ENCODE results near the gene TRIM9.
"Not testable (repeated sequence)": the region's sequence is repeated elsewhere in the genome, so short reads cannot be mapped to it uniquely, and the experiment has no call there.

The TRIM9 gene

DNA sequence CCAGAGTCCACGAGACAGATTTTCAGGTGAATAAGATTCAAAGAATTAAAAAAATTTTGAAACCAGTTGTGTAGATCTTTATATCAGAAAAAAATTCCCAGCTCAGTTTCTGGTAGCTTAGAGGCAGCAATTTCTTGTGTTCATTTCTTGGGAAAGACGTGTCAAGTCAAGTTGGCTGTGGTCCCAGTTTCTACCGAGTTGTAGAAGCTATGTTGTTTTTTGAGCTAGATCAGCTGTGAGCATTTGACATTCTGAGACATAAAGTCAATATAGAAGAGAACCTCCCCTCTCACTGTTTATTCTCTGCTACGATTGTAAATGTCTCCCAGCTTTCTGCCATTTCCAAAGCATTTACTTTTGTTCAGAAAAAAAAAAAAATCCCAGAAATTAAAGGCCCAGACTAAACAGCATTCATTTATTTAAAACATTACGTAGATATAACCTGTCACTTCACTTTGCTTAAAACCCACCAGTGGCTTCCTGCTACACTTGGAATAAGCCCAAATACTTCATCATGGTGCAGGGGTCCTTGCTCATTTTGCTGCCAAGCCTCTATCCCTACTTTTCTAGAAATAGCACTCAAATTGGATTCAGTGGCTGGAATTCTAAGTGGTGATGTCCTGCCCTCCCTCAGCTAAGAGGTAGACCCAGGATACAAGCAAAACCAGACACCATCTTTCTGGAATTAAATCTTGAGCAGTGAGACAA is 130.1 kb downstream of the TRIM9 start:
- no peak for DNase-seq (ENCODE audit: low read depth in 3 of 3)

DNA sequence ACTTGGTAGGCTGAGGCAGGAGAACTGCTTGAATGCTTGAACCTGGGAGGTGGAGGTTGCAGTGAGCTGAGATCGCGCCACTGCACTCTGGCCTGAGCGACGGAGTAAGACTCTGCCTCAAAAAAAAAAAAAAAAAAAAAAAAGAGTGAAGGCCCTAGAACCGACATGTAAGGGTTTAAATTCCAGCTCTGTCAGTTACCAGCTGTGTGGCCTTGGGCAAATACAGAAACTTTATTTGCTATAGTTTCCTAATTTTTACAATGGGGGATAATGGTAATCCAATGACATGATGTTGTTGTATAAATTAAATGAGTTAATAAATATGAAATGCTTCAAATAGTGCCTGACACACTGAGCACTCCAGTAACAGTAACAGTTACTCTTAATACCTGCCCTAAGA is 131.0 kb downstream of the TRIM9 start:
- no peak for DNase-seq (ENCODE audit: low read depth in 3 of 3)

GRCh38 chr14:50961605-50962221 is 133.2 kb downstream of the TRIM9 start:
- no peak for DNase-seq (ENCODE audit: low read depth in 3 of 3)

DNA sequence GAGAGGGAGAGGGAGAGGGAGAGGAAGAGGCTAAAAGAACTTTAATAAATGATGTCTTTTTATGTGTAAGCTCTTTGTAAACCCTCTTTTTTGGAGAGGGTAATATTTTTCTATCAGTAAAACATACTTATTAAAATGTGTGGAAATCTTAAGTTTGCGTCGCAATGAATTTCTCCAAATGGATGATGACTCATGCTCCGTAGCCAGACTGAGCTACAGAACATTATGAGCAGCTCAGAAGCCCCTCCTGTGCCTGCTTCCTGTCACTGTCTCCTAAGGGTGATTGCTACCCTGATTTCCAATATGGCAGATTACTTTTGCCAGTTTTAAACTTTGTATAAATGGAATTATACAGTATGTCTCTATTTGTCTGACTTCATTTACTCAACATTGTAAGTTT is 137.6 kb downstream of the TRIM9 start:
- no peak for DNase-seq (ENCODE audit: low read depth in 3 of 3)

DNA sequence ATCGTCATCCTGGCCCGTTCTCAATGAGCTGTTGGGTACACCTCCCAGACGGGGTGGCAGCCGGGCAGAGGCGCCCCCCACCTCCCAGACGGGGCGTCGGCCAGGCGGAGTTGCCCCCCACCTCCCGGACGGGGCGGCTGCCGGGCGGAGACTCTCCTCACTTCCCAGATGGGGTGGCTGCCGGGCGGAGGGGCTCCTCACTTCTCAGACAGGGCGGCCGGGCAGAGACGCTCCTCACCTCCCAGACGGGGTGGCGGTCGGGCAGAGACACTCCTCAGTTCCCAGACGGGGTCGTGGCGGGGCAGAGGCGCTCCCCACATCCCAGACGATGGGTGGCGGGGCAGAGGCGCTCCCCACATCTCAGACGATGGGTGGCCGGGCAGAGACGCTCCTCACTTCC is 138.5 kb downstream of the TRIM9 start:
- DNase-seq (ENCODE audit: low read depth in 3 of 3): not testable (repeated sequence)

DNA sequence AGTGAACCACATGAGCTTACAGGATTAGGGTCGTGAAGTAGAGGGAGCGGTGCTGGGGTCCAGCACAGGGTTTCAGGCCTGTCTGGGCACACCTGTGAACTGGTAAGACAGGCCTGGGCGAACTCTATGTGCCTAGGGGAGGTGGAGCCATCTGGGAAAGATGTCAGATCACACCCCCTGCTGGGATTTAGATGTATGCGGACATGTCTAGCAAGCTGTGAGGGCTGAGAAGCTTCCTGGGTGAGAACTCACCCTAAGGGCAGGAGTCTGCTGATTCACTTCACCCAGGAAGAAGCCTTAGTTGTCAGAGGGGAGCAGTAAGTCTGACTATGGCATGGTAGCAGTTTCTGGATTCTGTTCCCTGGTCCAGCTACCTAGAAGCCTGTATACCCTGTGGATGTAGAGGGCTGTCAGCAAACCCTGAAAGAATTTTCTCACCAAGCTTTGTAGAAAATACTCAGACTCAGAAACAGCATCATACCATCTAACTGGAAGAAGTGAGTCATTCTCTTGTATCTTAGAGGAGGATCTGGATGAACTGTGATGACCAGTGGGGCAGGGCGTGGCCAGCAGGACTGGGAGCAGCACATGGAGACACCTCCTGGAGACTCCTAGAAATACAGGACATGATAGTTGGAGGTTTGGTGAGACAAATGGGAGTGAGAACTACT is 139.4 kb downstream of the TRIM9 start:
- DNase-seq (ENCODE audit: low read depth in 3 of 3): peak in 1 of 3 experiments; percentile 47

DNA sequence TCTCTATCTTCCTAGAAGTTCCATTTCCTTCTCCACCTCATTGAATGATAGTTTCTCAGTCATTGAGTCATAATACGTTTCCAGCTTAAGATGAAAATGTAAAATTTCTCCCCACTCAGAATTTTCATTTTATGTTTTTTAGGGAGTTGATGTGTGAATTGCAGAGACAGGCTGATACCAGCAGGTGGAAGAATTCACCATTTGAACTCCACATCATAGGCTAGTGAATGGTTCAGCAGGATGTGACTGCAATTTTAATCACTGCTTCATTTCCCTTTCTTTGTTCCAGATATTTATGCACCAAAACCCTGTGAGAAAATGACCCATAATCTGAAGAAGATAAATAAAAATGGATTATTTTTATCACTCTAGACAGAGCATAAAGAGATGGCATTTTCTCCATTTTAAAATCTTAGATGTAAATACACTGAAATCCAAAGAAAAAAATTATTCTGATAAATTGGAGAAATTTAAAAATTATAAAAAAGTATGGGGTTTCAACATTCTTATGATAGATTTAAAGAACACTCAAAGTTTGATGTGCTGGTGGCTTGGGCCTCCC is 140.0 kb downstream of the TRIM9 start:
- DNase-seq (ENCODE audit: low read depth in 3 of 3): no peak

- no peak for DNase-seq (ENCODE audit: low read depth in 3 of 3)
Observed at GRCh38 chr14:50953502-50953901, 141.4 kb downstream of the TRIM9 start.

DNA sequence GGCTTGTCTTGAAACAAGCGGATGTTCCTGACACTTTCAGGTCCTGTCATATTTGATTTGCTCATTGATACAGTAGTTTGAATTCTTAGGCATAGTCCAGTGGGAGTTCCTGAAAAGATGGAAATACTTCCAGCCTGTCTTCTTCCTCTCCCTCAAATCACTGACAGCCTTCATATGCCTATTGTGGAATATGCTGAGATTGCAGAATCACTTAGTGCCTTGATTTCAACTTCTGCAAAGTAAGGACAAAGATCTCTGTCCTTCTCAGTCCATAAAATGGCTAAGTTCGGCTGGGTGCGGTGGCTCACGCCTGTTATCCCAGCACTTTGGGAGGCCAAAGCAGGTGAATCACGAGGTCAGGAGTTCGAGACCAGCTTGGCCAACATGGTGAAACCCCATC is 143.9 kb downstream of the TRIM9 start:
- no peak for DNase-seq (ENCODE audit: low read depth in 3 of 3)

GRCh38 chr14:50948205-50948604 is 146.7 kb downstream of the TRIM9 start:
- no peak for DNase-seq (ENCODE audit: low read depth in 3 of 3)

DNA sequence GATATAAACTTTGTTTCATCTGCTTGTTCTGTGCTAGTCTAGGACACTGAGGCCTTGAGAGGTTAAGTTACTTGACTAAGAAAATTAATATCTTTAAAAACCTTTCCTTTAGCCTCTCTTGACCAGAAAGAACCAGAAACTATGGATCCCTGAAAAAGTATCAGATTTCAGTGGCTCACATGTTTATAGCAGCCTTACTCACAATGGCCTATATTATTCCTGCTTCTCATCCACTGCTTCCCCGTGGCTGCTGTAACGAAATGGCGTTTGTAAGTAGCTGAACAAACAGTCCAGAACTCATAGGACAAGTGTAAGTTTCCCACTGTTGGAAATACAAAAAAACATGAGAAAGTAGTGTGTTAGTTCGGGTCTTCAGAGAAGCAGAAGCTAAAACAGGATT is 147.5 kb downstream of the TRIM9 start:
- no peak for DNase-seq (ENCODE audit: low read depth in 3 of 3)

- DNase-seq (ENCODE audit: low read depth in 3 of 3): no peak
Observed at GRCh38 chr14:50946234-50946935, 148.5 kb downstream of the TRIM9 start.

- DNase-seq (ENCODE audit: low read depth in 3 of 3): peak in 1 of 3 experiments; percentile 1
Observed at GRCh38 chr14:50944647-50945413, 150.1 kb downstream of the TRIM9 start.

- DNase-seq (ENCODE audit: low read depth in 3 of 3): peak in 1 of 3 experiments; percentile 36
Observed at GRCh38 chr14:50943943-50944646, 150.8 kb downstream of the TRIM9 start, which contains the start of gene PYGL. Gene PYGL (minus strand): TSS chr14:50944483. CDS start chr14:50944403, 80 bp downstream.

- no peak for DNase-seq (ENCODE audit: low read depth in 3 of 3)
Observed at GRCh38 chr14:50943261-50943942, 151.5 kb downstream of the TRIM9 start.

DNA sequence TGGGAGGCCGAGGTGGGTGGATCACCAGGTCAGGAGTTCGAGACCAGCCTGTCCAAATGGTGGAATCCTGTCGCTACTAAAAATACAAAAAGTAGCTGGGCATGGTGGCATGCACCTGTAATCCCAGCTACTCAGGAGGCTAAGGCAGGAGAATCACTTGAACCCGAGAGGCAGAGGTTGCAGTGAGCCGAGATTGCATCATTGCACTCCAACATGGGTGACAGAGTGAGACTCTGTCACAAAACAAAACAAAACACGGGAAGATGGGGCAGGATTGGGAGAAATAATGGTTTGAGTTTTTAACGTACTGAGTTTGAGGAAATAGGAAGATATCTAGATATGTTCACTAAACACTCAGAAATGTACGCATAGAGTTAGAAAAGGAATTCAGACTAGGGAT is 153.3 kb downstream of the TRIM9 start:
- not testable (repeated sequence) for DNase-seq (ENCODE audit: low read depth in 3 of 3)

DNA sequence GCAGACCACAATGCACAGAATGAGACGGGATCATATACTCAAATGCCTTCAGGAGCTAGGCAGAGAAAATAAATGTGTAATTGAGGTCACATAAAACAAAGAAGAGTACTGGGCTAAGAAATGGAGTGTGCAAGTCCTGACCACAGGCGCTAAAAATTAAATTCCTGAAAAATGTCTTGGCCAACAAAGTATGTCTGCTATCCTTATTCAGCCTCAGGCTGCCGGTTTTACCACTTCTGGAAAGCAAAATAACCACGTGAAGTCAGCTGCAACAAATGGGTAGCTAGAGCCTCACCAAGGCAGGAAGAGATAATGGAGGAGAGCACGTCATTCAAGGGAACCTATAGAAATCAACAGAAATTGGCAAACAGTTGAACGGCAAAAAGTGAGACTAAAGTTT is 153.8 kb downstream of the TRIM9 start:
- DNase-seq (ENCODE audit: low read depth in 3 of 3): no peak

DNA sequence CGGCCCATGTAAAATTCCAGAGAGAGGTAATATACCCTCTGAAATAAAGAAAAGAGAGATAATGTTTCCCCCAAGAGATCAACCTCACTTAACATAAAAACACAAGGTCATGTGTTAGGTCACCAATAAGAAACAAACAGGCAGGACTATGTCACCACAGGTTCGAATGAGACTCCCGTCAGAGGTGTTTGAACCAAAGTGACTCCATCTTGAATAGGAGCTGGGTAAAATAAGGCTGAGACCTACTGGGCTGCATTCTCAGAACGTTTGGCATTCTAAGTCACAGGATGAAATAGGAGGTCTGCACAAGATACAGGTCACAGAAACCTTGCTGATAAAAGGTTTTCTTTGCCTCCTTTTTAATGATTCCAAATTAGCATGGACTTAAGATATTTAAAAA is 157.1 kb downstream of the TRIM9 start:
- no peak for DNase-seq (ENCODE audit: low read depth in 3 of 3)

DNA sequence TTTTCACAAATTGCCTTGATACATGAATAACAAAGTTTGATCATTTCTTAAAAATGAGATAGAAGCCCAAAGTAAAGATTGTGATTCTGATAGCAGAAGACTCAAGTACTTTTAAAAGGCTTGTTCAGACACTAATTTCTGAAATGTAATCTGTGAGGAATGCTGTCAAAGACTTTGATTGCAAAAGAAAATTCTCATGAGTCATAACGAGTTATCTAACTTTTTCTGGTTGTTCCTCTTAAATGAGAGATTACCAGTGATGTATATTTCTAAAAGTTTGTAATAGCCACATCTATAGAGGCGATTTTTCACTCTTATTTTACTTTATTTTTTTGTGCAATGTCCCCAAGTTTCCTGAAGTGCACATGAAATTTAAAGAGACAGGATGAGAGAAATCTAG is 157.6 kb downstream of the TRIM9 start:
- DNase-seq (ENCODE audit: low read depth in 3 of 3): no peak

DNA sequence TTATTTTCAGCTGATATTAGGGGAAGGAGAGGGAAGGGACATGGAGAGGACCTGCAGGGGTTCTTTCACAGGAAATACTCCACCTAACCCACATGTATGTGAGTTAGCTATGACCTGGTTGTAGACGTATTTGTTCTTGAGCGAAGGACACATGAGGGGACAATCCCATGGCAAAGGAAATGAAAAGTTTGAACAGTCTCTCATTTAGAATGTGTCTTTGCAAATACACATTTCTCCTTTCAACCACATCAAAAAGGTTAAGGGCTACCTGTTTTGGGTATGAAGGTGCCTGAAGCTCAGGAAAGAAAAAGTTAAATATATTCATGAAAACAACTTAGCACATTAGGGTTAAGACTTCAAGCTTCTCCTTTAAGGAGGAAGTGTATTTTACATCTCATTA is 158.0 kb downstream of the TRIM9 start:
- no peak for DNase-seq (ENCODE audit: low read depth in 3 of 3)
